ENCODE results near the gene SCNN1A. TPM values are rescaled to one million over a fixed set of nuclear protein-coding genes. Genes with fewer than 3 reads are reported as not detected.

Gene SCNN1A
- total and polyA plus RNA-seq, 4 experiments from 2014 or later = 0.24 to 1.3 (median 0.60) TPM

GRCh38 chr12:6302621-6303020 lies 72.7 kb downstream of the SCNN1A start:
- no peak overlapping the region for H3K27ac Mint-ChIP-seq
- H3K4me1 ChIP-seq (ENCODE audit: insufficient read depth, low read length) = no peaks in the 10 kb centered on the region
- H3K9me3 Mint-ChIP-seq = no peaks in the 10 kb centered on the region
- POLR2A ChIA-PET (ENCODE audit: partially characterized antibody) = no interaction called here
- peaks cover 0 to 1% (median 0%) of the 10 kb centered on the region in 4 donors for H3K4me1 Mint-ChIP-seq
- no peak for DNase-seq
- H3K36me3 Mint-ChIP-seq = no peaks in the 10 kb centered on the region
- no peak overlapping the region for H3K4me3 ChIP-seq (ENCODE audit: low read length in 2 of 2)
- no peak overlapping the region for H3K4me3 Mint-ChIP-seq
- intact Hi-C loops (cut with micrococcal nuclease) = no loop called here
- no peaks in the 10 kb centered on the region for H3K27me3 ChIP-seq (ENCODE audit: insufficient read depth, low read length)
- no peaks in the 10 kb centered on the region for H3K36me3 ChIP-seq (ENCODE audit: insufficient read depth, low read length)
- H3K27ac ChIP-seq (ENCODE audit: low read depth, low read length) = no peak overlapping the region
- H3K27me3 Mint-ChIP-seq = peaks cover 10% of the 10 kb centered on the region in 2 donors
- CTCF ChIA-PET (ENCODE audit: partially characterized antibody) = interaction anchor here (0.5 to 1.4 kb wide), 4 partner anchors 18 to 255 kb away, joined by 3 to 5 read pairs (median 3); no protein-coding TSS in a partner anchor
- H3K9me3 ChIP-seq (ENCODE audit: control insufficient read depth in 1 of 2, low read length in 2 of 2) = no peaks in the 10 kb centered on the region

GRCh38 chr12:6301721-6302120 lies 73.6 kb downstream of the SCNN1A start:
- Mint-ChIP-seq H3K27ac (no peak overlapping the region), H3K4me1 (peaks cover 0 to 1% (median 0%) of the 10 kb centered on the region in 4 donors)
- CTCF ChIA-PET (ENCODE audit: partially characterized antibody) = interaction anchor here (1.3 to 1.4 kb wide), 2 partner anchors 17 to 33 kb away, joined by 3 to 5 read pairs; no protein-coding TSS in a partner anchor

GRCh38 chr12:6297170-6297569 lies 78.2 kb downstream of the SCNN1A start:
- H3K27ac Mint-ChIP-seq = peak overlapping the region in 2 of 7 donors; percentile 29 to 50
- intact Hi-C loops (cut with micrococcal nuclease) = no loop called here
- H3K9me3 Mint-ChIP-seq = no peaks in the 10 kb centered on the region
- Histone ChIP-seq H3K36me3 (ENCODE audit: insufficient read depth, low read length) (no peaks in the 10 kb centered on the region), H3K4me1 (ENCODE audit: insufficient read depth, low read length) (no peaks in the 10 kb centered on the region), H3K27ac (ENCODE audit: low read depth, low read length) (no peak overlapping the region), H3K27me3 (ENCODE audit: insufficient read depth, low read length) (no peaks in the 10 kb centered on the region), H3K4me3 (ENCODE audit: low read length in 2 of 2) (no peak overlapping the region), H3K9me3 (ENCODE audit: control insufficient read depth in 1 of 2, low read length in 2 of 2) (no peaks in the 10 kb centered on the region)
- no peak overlapping the region for H3K4me3 Mint-ChIP-seq
- CTCF ChIA-PET (ENCODE audit: partially characterized antibody) = interaction anchor here (0.8 kb wide), 1 partner anchor 13 kb away, joined by 3 read pairs; no protein-coding TSS in a partner anchor
- H3K27me3 Mint-ChIP-seq = peaks cover 4 to 7% of the 10 kb centered on the region in 2 donors
- POLR2A ChIA-PET (ENCODE audit: partially characterized antibody) = no interaction called here
- no peaks in the 10 kb centered on the region for H3K36me3 Mint-ChIP-seq
- no peak for DNase-seq
- H3K4me1 Mint-ChIP-seq = peaks cover 0 to 2% (median under 1%) of the 10 kb centered on the region in 4 donors

More at GRCh38 chr12:6301721-6302120, 73.6 kb downstream of the SCNN1A start:
- Histone ChIP-seq H3K36me3 (ENCODE audit: insufficient read depth, low read length) (no peaks in the 10 kb centered on the region), H3K27me3 (ENCODE audit: insufficient read depth, low read length) (no peaks in the 10 kb centered on the region), H3K27ac (ENCODE audit: low read depth, low read length) (no peak overlapping the region), H3K9me3 (ENCODE audit: control insufficient read depth in 1 of 2, low read length in 2 of 2) (no peaks in the 10 kb centered on the region), H3K4me3 (ENCODE audit: low read length in 2 of 2) (no peak overlapping the region), H3K4me1 (ENCODE audit: insufficient read depth, low read length) (no peaks in the 10 kb centered on the region)
- Mint-ChIP-seq H3K27me3 (peaks cover 10 to 12% of the 10 kb centered on the region in 2 donors), H3K4me3 (no peak overlapping the region), H3K36me3 (no peaks in the 10 kb centered on the region), H3K9me3 (no peaks in the 10 kb centered on the region)
- POLR2A ChIA-PET (ENCODE audit: partially characterized antibody) = no interaction called here
- no peak for DNase-seq
- intact Hi-C loops (cut with micrococcal nuclease) = no loop called here

Other genes starting within 250 kb of the SCNN1A start
- 1 to 10 TPM; 4.5 to 5.8 TPM for gene CD9, start 175.2 kb downstream of the SCNN1A start, total RNA-seq
- gene CD9, start 175.2 kb downstream of the SCNN1A start, polyA plus RNA-seq = 1 to 10 TPM; 1.4 to 4.4 TPM
- not detected for gene PLEKHG6, start 64.9 kb downstream of the SCNN1A start, total RNA-seq
- under 1 TPM in 1 of 2 donors, not detected in 1; 0.22 TPM for gene PLEKHG6, start 64.9 kb downstream of the SCNN1A start, polyA plus RNA-seq
- gene TNFRSF1A, start 33.5 kb downstream of the SCNN1A start, total RNA-seq = 10 to 100 TPM; 80.7 to 86.7 TPM
- gene TNFRSF1A, start 33.5 kb downstream of the SCNN1A start, polyA plus RNA-seq = 10 to 100 TPM; 14.5 to 36.4 TPM
- 1 to 10 TPM; 1.1 to 1.3 TPM for gene LTBR, start 8.6 kb upstream of the SCNN1A start, total RNA-seq
- gene LTBR, start 8.6 kb upstream of the SCNN1A start, polyA plus RNA-seq = not detected
- gene CD27, start 69.4 kb upstream of the SCNN1A start, total RNA-seq = 100 to 1,000 TPM; 117 to 124 TPM
- gene CD27, start 69.4 kb upstream of the SCNN1A start, polyA plus RNA-seq = 100 to 1,000 TPM; 343 to 402 TPM
- 10 to 100 TPM; 66.4 to 66.9 TPM for gene TAPBPL, start 76.5 kb upstream of the SCNN1A start, total RNA-seq
- 100 to 1,000 TPM; 102 to 116 TPM for gene TAPBPL, start 76.5 kb upstream of the SCNN1A start, polyA plus RNA-seq
- 100 to 1,000 TPM in 1 of 2 experiments, 10 to 100 TPM in 1; 97.7 to 101 TPM for gene VAMP1, start 95.1 kb upstream of the SCNN1A start, total RNA-seq
- 10 to 100 TPM; 10.3 to 12.1 TPM for gene VAMP1, start 95.1 kb upstream of the SCNN1A start, polyA plus RNA-seq
- 10 to 100 TPM; 85.1 to 89.2 TPM for gene MRPL51, start 117.7 kb upstream of the SCNN1A start, total RNA-seq
- gene MRPL51, start 117.7 kb upstream of the SCNN1A start, polyA plus RNA-seq = 100 to 1,000 TPM; 199 to 205 TPM
- gene NCAPD2, start 118.5 kb upstream of the SCNN1A start, total RNA-seq = 10 to 100 TPM; 38.1 to 39.8 TPM
- gene NCAPD2, start 118.5 kb upstream of the SCNN1A start, polyA plus RNA-seq = 10 to 100 TPM; 15.7 to 29.0 TPM
- 100 to 1,000 TPM; 474 to 495 TPM for gene GAPDH, start 159.0 kb upstream of the SCNN1A start, total RNA-seq
- gene GAPDH, start 159.0 kb upstream of the SCNN1A start, polyA plus RNA-seq = 1,000 to 10,000 TPM; 1,831 to 2,185 TPM
- gene IFFO1, start 180.5 kb upstream of the SCNN1A start, total RNA-seq = 10 to 100 TPM; 58.7 to 60.4 TPM
- 10 to 100 TPM in 1 of 2 donors, 1 to 10 TPM in 1; 3.7 to 12.5 TPM for gene IFFO1, start 180.5 kb upstream of the SCNN1A start, polyA plus RNA-seq
- gene NOP2, start 192.7 kb upstream of the SCNN1A start, total RNA-seq = 10 to 100 TPM; 87.6 to 87.7 TPM
- gene NOP2, start 192.7 kb upstream of the SCNN1A start, polyA plus RNA-seq = 10 to 100 TPM; 15.5 to 43.2 TPM
- gene CHD4, start 231.8 kb upstream of the SCNN1A start, total RNA-seq = 100 to 1,000 TPM; 246 to 255 TPM
- gene CHD4, start 231.8 kb upstream of the SCNN1A start, polyA plus RNA-seq = 10 to 100 TPM; 13.3 to 64.6 TPM